ENCODE data around the gene CNIH3. TPM values are rescaled to one million over a fixed set of nuclear protein-coding genes. Genes with fewer than 3 reads are reported as not detected.

CNIH3 gene
- total and polyA plus RNA-seq, 2 donors (not counting 1 experiment from before 2014, with no cell fraction given), result 3.7 to 28.1 TPM

GRCh38 chr1:224722838-224723237, 106.7 kb downstream of the CNIH3 start:
- Histone ChIP-seq H3K27ac (ENCODE audit: insufficient read depth, low read length) (no peak overlapping the region), H3K4me3 (replicated peaks in 1 of 4; ENCODE audit: control extremely low read depth in 1 of 4, insufficient read depth in 1 of 4, low read depth in 3 of 4, low read length in 4 of 4) (no peak overlapping the region), H3K9ac (ENCODE audit: insufficient read depth, low read length) (no peak overlapping the region), H3K36me3 (ENCODE audit: control insufficient read depth, insufficient read depth, low read length) (no peaks in the 10 kb centered on the region), H3K79me2 (ENCODE audit: control insufficient read depth, insufficient read depth, low read length) (no peaks in the 10 kb centered on the region), H3K4me1 (ENCODE audit: control insufficient read depth, extremely low read depth, insufficient read depth, low read length) (peaks cover 12% of the 10 kb centered on the region), H4K20me1 (ENCODE audit: control insufficient read depth, extremely low read depth, insufficient read depth, low read length) (no peaks in the 10 kb centered on the region), H3K27me3 (ENCODE audit: control insufficient read depth, insufficient read depth, low read length) (no peaks in the 10 kb centered on the region), H3K9me3 (ENCODE audit: control insufficient read depth, insufficient read depth, low read depth, low read length) (no peaks in the 10 kb centered on the region), H2AFZ (ENCODE audit: low read length) (no peak overlapping the region), H3K4me2 (ENCODE audit: extremely low read depth, insufficient read depth, low read length) (no peak overlapping the region)
- no peak for DNase-seq (ENCODE audit: low read depth in 2 of 2)
- TF ChIP-seq CTCF (conservative IDR thresholded peaks at IDR 0.05 in 1 of 2, IDR thresholded peaks at IDR 0.05 in 1 of 2; ENCODE audit: low read depth in 1 of 2, low read length in 2 of 2) (no peak), EZH2 (IDR thresholded peaks at IDR 0.05; ENCODE audit: low read length, missing control alignments) (no peak)

- H3K4me1 ChIP-seq (ENCODE audit: control insufficient read depth, extremely low read depth, insufficient read depth, low read length), result peaks cover 12% of the 10 kb centered on the region
- DNase-seq (ENCODE audit: low read depth in 2 of 2), result no peak
- H3K9me3 ChIP-seq (ENCODE audit: control insufficient read depth, insufficient read depth, low read depth, low read length), result no peaks in the 10 kb centered on the region
These were observed 108.4 kb downstream of the CNIH3 start for GRCh38 chr1:224724566-224724965.

GRCh38 chr1:224726441-224727182, 110.5 kb downstream of the CNIH3 start:
- Histone ChIP-seq H3K4me2 (ENCODE audit: extremely low read depth, insufficient read depth, low read length) (peak overlapping the region; percentile 18), H3K9ac (ENCODE audit: insufficient read depth, low read length) (no peak overlapping the region), H3K27ac (ENCODE audit: insufficient read depth, low read length) (peak overlapping the region; percentile 58)

More at GRCh38 chr1:224724566-224724965, 108.4 kb downstream of the CNIH3 start:
- Histone ChIP-seq H4K20me1 (ENCODE audit: control insufficient read depth, extremely low read depth, insufficient read depth, low read length) (no peaks in the 10 kb centered on the region), H2AFZ (ENCODE audit: low read length) (no peak overlapping the region), H3K27me3 (ENCODE audit: control insufficient read depth, insufficient read depth, low read length) (no peaks in the 10 kb centered on the region), H3K4me3 (replicated peaks in 1 of 4; ENCODE audit: control extremely low read depth in 1 of 4, insufficient read depth in 1 of 4, low read depth in 3 of 4, low read length in 4 of 4) (no peak overlapping the region), H3K79me2 (ENCODE audit: control insufficient read depth, insufficient read depth, low read length) (no peaks in the 10 kb centered on the region), H3K4me2 (ENCODE audit: extremely low read depth, insufficient read depth, low read length) (no peak overlapping the region), H3K27ac (ENCODE audit: insufficient read depth, low read length) (no peak overlapping the region), H3K36me3 (ENCODE audit: control insufficient read depth, insufficient read depth, low read length) (no peaks in the 10 kb centered on the region), H3K9ac (ENCODE audit: insufficient read depth, low read length) (no peak overlapping the region)
- no peak for TF ChIP-seq CTCF (conservative IDR thresholded peaks at IDR 0.05 in 1 of 2, IDR thresholded peaks at IDR 0.05 in 1 of 2; ENCODE audit: low read depth in 1 of 2, low read length in 2 of 2)
- no peak for TF ChIP-seq EZH2 (IDR thresholded peaks at IDR 0.05; ENCODE audit: low read length, missing control alignments)

More at GRCh38 chr1:224726441-224727182, 110.5 kb downstream of the CNIH3 start:
- DNase-seq (ENCODE audit: low read depth in 2 of 2), result peak; percentile 96 to 97
- Histone ChIP-seq H3K36me3 (ENCODE audit: control insufficient read depth, insufficient read depth, low read length) (no peaks in the 10 kb centered on the region), H2AFZ (ENCODE audit: low read length) (no peak overlapping the region), H3K4me3 (replicated peaks in 1 of 4; ENCODE audit: control extremely low read depth in 1 of 4, insufficient read depth in 1 of 4, low read depth in 3 of 4, low read length in 4 of 4) (no peak overlapping the region), H3K27me3 (ENCODE audit: control insufficient read depth, insufficient read depth, low read length) (no peaks in the 10 kb centered on the region), H4K20me1 (ENCODE audit: control insufficient read depth, extremely low read depth, insufficient read depth, low read length) (no peaks in the 10 kb centered on the region), H3K79me2 (ENCODE audit: control insufficient read depth, insufficient read depth, low read length) (no peaks in the 10 kb centered on the region), H3K9me3 (ENCODE audit: control insufficient read depth, insufficient read depth, low read depth, low read length) (no peaks in the 10 kb centered on the region), H3K4me1 (ENCODE audit: control insufficient read depth, extremely low read depth, insufficient read depth, low read length) (peaks cover 12% of the 10 kb centered on the region)
- TF ChIP-seq CTCF (conservative IDR thresholded peaks at IDR 0.05 in 1 of 2, IDR thresholded peaks at IDR 0.05 in 1 of 2; ENCODE audit: low read depth in 1 of 2, low read length in 2 of 2) (no peak), EZH2 (IDR thresholded peaks at IDR 0.05; ENCODE audit: low read length, missing control alignments) (no peak)

Data from fibroblast of lung (primary cell).